Fibroblast of skin of abdomen (primary cell): ENCODE results near the gene PCP4.
A peak's percentile ranks its signal among the peaks of the same experiment; 100 is the strongest.

ENCODE experiments used
- DNase-seq: peaks from one replicate; pipeline ENCODE4 v3.0.0-alpha.2; 2013

PCP4 gene

DNA sequence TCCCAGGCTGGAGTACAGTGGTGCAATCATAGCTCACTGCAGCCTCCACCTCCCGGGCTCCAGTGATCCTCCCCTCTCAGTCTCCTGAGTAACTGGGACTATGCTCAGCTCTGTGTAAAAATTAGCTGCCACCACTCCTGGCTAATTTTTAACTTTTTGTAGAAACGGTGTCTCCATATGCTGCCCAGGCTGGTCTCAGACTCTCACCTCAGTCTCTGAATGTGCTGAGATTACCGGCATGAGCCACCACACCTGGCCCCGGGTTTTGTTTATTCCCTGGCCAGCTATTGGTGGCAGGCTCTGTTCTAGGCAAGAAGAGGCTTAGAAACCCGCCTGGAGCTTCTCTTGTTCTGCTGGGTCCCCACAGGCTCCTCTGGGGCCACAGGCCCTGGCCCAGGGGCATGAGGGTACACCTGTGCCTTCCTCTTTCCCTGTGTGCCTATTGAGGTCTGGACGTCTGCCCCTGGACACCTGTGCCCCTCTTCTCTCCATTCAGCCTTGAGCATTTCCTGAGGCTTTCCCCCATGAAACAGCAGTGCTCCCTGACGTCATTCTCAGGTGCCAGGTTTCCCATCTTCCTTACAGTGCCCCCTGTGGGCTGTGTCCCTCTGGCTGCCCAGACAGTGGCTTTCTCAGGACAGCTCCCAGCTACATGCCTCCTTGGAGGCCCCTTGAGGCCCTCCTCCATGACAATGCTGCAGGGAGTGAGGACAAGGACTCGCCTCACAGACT is 57.5 kb downstream of the PCP4 start:
- DNase-seq, result no peak

DNA sequence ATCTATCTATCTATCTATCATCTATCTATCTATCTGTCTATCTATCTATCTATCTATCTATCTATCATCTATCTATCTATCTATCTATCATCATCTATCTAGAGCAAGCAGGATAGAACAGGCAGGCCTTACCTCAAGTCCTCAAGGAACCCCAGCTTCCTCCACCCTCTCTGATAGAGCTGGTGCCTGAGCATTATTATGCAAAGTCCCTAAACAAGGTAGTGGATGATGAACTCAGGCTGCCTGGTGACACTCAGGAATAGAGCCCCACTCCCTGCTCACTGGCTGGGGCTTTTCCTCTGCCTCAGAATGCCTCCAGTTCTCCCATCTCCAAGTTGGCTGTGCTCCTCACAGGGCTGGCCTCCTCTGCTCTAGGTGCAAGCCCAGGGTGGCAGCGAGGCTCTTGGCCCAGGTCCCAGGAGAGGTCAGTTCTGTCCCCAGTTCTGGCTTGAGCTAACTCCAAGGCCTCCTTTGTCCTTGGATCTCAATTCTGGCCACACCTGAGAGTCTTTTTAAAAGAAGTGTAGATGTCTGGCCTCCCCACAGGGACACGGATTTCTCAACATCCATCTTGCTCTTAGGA is 60.2 kb downstream of the PCP4 start:
- no peak for DNase-seq

DNA sequence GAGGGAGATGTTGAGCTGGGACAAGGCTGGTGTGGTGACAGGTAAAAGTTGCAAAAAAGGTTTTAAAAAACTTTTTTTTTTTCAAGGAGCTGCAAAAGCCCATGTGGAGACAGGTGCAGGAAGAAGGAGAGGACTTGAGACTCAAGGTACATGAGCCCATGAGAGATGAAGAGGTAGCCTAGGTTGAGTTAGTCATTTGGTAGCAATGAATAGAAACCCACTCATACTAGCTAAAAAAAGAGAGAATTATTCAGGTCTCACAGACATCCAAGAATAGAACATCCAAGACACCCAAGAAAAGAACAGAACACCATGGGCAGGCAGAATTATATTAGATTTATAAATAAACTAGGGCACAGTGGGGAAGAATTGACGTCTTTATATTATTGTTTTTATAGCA is 65.1 kb downstream of the PCP4 start:
- no peak for DNase-seq

DNA sequence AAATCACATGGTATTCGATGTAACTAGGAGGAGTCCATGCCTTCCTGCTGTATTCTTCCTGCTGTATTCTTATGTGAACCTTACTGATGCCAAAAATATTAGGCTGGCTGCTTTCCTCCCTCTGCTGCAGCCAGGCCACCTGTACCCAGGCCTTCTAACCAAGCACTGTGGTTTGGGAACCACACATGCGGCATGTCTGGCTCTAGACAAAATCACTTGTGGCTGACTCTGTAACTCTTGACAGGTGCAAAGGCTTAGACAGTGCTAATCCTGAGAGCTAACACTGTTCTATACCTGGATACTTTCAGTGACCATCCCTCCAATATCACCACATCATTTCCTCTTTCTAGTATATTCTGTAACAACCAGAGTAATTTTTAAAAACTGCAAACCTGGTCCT is 67.7 kb downstream of the PCP4 start:
- DNase-seq, result no peak

DNA sequence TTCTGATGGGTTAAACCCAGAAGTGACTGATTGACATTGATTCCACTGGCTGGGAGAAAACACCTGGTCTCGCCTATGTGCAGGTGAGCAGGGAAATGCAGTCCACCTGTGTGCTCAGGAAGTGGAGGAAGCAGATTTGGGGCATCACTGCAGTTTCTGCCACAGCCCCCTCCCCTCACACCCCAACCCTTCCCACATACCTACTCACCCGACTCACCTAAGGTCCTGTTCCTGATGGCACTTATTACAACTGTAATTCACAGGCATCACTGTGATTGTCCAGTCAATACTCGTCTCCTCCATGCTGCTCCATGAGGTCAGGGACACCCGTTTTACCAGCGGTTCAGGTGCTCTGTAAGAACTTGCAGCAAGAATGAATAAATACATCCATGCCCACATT is 68.5 kb downstream of the PCP4 start:
- DNase-seq, result no peak

DNA sequence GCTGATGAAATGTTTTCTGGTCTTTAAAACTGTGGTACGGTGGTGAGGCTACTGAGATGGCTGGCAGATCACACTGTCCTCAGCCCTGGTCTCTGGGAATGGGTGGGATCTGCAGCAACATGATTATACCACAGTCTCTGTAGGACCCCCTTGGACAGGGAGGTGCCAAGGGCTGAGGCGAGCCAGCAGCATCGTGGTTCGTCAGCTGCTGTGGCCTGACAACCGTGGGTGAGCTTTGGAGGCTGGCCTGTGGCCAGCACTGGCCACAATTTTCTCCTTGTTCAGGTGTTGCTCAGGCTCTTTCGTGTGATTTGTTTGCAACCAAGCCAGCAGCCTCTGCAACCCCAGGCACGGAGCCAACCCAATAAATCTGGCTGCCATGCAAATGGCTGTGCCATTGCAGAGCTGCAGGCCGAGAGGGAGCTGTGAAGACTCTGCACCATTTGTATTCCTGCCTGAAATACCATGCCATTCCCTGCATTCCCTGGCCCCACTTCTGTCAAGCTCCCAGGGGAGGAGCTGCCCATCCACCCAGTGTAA is 70.9 kb downstream of the PCP4 start:
- no peak for DNase-seq

DNA sequence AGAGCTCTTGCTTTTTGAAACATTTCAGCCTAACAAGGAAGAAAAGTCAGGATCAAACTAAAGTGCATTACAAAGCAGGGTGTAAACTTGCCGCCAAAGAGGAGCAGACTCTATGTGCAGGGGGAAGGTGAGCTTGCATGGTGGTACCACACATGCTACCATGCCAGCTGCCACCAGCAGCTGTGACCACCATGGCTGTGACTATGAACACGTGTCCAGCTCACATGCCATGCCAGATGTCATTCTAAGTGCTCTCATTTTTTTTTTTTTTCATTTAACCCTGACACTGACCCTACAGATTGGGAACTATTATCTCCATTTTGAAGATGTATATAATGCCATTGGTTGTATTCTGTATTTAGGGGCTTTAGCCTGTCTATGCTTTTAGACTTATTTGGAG is 79.0 kb downstream of the PCP4 start:
- no peak for DNase-seq

DNA sequence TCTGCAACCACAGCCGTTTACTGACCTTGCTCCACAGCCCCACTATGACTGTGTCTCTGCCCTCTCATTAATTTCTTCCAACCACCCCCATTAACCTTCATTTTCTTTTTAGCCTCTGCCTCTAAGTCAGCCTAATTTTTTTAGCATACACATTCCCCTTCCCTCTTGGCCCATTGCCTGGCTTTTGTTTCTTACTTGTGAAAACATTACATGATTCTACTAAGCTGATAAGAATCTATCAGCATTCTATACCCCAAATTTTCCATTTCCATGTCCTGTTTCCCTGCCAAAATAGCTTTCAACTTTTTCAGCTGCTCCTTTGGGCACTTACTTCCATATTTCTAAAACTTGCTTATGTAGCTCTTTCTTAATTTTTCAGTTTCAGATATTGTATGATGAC is 79.8 kb downstream of the PCP4 start:
- no peak for DNase-seq

DNA sequence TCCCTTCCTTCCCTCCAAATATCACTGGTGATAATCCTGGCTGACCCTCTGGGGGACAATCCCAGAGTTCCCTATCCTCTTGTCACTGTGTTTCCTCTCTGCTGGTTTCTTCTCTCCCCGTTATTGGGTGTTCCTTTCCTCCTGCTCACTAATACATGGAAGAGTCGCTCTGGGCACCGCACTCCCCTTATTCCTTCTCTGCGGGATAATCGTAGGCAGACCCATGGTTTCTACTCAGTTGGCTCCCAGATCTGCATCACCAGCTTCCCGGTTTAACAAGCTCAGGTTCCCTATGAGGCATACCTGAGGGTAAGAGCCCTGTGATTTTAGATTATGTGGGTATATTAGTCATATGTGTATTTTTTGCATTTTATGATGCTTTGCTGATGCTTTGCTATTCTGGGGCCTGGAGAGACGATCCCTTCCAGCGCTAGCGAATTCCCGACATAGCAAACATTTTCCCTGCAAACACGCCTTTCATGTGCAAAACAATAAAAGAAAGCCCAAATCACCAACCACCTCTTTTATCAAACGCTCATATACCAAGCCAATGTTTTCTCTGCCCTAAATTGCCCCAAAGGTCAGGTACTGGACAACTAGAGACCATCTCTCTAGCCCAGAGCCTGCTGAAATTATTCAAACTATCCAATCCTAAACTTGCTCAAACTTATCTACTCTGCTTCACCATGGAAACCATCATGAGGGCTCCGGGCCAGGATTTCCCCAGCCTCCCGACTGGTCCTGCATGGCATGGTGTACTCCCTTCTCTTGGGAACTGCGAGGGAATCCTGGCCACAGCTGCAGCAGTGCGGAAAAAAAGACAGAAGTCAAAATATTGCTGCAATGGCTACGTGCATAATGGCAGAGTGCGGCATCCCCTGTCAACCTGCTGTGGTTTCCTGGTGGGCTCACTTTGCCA is 84.2 kb downstream of the PCP4 start:
- no peak for DNase-seq

DNA sequence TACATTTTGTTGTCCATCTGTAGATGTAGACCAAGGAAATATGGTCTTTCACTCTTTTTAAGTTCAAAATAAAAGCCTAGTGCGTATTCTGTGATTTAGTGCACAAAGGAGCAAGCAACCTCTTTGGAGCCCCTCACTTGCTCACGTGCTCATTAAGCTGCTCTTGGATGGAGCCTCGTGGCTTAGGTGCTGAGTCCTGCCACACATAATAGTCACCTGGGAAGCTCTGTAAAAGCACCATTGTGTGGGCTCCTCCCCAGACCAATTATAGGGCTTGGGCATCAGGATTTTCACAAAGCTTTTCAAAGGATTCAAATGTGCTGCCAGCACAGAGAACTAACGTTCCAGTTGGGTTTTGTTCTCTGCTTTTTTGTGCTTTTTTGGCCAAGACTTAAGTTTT is 85.0 kb downstream of the PCP4 start:
- DNase-seq, result no peak

DNA sequence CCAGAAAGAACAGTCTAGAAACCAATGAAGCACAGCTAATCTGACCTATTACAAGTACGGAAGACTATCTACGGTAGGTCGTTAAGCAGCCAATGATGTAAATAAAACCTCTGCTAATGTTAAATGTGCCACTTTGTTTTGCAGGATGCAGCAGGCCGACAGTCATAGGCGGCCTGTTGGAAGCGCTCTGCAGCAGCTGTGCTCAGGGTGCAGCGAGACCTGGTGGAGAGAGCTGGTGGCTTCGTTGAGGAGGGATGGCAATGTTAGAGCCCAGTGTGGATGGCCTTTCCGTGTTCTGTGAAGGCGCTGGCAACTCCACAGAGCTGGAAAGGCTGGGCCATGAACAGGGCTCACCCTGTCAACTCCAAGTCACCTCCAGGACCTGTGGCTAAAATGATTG is 87.3 kb downstream of the PCP4 start:
- no peak for DNase-seq

DNA sequence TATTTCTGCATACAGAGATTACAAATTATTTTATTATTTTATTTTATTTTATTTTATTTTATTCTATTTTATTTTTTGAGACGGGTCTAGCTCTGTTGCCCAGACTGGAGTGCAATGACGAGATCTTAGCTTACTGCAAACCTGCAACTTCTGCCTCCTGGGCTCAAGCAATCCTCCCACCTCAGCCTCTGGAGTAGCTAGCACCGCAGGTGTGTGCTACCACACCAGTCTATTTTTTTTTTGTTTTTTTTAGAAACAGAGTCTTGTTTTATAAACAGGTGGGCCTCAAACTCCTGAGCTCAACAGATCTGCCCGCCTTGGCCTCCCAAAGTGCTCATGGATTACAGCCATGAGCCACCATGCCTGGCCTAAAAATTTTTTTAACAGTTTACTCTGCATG is 88.1 kb downstream of the PCP4 start:
- no peak for DNase-seq

DNA sequence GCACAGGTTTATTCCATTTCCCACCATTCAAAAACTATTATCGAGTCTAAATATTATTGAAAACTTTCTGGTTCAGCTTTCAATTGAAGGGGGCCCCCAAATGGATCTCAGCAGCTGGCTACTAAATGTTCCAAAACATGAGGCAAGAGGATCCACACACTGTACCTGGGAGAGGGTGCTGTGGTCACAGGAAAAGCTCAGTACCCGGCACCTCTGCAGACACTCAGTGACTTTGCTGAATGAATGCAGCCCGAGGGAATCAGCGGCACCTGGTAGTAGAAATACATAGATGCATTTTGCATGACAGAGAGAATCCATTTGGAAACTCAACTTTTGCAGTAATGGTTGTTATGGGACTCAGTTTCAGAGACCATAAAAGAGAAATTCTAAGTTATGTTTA is 89.3 kb downstream of the PCP4 start:
- DNase-seq, result no peak

DNA sequence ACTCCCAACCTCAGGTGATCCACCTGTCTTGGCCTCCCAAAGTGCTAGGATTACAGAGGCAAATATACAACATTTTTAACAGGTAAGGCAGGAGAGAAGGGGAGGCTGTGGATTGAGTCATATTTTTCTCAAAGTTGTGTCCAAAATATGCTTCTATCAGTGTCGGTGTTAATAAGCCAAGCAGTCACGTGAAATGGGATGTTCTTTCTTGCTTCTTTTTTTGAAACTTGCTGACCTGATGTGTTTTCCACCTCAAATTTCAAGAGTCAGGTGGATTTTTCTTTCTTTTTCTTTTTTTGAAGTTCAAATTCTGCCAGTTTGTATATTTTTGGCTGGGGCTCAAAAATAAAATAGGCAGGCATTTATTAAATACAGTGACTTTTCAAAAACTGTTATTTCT is 91.5 kb downstream of the PCP4 start:
- DNase-seq, result no peak

DNA sequence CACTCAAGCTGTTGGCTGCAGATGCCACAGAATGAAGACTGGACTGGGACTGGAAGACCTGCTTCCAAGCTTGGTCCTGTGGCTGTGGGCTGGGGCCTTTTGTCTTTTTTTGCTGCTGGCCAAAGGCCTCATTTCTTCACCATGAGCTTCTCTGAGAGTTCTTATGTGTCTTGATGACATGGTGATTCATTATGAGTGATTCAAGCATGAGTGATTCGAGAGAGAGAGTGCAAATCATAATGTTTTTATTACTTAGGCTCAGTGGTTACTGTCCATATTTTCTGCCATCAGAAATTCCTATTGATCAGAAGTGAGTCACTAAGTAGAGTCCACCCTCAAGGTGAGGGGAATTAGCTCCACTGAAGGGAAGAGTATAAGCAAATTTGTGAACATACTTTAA is 94.0 kb downstream of the PCP4 start:
- DNase-seq, result peak; percentile 71

DNA sequence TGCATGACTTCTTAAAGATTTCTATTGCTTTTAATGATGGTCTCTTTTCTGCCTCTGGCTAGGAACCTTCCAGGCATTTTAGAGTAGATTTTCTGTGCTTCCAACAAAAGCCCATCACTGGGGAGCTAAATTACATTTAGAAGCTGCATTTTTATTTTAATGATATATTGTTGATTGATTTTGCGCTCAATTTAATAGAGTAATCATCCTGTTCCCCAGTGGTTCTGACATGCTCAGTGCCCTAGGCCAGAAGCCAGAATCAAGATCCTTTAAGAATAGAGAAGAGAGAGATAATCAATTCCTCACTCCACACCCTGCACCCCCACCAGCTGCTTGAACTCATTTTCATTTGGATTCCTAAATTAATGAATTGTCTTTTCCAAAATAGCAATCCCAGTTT is 97.8 kb downstream of the PCP4 start:
- no peak for DNase-seq

DNA sequence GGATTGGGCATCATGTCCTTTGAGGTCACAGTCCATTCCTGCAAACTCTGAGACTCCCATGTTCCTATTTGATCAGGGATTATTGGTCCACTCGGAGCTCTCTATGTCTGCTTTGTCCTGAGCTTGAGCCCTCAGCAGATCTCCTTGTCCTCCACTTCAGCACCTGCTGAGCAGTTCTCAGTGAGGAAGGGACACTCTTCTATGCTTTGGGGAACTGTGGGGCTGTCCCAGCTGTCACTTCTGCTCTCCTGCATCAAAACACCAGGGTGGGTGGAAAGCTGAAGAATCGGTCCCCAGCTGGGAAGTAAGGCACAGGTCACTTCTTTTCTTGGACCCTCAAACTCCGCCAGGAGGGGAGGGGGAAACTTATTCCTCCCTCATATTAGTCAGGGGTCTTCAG is 99.5 kb downstream of the PCP4 start:
- no peak for DNase-seq

DNA sequence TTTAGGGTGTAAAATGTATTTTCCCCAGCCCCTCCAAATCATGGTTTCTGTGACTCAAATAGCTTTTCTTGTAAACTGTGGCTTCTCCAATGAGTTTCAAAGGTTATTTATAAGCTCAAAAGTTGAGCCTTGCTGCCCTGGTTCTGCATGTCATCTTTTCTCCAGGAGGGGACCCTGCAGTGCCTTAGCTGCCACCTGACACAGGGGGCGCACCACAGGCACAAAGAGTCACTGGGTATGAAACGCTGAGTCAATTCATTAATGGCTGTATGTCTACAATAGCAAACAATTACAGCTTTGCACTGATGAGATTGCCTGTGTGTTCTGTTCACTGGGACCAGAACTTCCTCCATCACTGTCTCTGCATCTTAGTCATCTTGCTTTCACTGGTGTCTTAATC is 100.8 kb downstream of the PCP4 start:
- DNase-seq, result no peak

DNA sequence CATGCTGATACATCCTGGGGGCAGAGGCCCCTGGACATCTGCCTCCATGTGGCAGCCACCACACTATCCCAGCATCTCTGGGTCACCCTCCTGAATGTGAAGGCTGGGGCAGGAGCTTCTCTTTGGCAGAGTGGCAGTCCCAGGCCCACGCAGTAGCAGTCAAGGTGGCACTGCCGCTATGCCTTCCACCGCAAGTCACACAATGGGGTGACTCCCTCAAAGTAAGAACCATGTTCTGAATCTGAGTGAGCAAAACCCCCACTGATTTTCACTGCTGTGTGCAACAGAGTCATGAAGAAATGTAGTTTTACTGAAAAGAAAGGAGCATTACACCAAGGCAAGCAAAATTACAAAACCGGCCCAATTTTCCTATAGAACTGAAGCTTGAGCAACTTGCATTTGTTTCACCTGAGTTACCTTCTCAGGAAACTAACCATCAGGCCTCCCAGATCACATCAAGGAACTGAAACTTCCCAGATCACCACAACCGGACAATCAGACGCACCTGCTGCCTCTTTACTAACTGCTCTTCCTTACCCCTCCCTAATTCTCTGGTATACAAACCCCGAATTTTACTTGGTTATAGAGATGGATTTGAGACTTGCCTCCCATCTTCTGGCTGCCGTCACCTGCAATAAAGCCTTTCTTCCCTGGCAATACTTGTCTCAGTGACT is 102.6 kb downstream of the PCP4 start:
- DNase-seq, result no peak

DNA sequence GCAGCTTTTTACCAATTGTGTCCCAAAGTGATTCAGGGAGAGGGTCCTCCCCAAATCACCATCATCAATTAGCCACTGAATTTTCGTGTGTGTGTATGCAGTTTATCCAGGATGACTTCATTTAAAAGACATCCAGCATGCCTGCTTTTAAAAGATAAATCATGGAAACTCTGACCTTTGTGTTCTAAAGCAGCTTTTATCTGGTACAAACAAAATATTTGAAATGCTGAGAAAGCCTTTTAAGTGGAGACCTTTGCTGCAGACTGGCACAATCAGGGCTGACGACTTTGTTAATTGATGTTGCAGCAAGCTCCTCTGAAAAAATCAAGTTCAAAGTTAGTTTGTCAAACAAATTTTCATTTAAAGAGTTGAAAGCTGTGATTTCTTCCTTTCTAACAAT is 104.7 kb downstream of the PCP4 start:
- no peak for DNase-seq

DNA sequence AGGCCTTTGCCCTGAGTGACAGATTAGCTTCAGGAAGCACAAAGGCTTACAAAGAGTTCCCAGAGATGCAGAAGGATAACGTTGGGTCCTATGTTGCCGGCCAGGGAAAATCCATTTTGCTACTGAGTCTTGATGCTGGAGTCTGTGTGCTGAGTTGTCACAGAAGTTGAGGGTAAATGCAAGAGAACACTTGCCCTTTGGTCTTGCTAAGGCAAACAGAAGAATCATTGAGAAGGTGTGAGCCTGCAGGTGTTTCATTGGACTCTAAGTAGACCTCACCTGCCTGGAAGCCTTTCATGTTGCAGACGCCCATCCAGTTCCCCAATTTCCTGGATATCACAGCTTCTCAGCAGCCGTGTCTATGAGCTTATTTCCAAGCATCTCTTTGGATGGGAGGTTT is 105.2 kb downstream of the PCP4 start:
- DNase-seq, result no peak

DNA sequence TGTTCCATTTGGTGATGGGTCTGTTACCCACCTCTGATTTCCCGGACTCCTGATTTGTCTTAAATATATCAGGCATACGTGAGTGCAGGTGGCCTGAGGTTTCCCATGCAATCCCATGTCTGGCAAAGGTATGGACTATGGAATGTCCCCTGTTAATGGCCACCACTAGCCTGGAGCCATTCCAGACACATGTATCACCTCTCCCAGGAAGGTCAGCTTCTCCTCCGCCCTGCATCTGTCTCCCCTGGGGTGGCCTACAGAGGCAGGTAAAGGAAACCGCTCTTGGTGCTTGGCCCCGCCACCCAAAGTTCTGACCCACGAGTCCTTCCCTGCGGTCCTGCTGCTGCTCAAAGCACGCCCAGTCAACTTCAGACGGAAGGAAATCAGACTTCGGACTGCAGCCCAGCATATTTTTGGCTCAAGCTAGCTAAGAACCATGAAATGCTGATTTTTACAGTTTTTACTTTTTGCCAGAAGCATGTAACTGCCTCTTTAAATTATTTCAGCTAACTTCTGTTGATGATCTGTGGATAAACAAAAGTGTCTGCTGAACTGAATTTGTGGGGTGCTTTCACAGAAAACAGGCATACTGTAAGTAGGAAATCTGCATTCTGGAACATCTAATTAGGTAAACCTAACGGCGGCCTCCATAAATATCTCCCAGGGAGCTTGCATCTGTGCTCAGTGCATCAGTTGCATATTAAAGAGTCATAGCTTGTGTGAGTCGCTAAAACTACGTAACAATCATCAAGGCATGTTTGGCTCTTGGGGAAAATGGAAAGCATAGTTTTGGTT is 105.9 kb downstream of the PCP4 start:
- DNase-seq, result no peak
